HG03354 (cell line): Measurements from ENCODE around the gene ITGB3.

Experiments used
- ATAC-seq: cut with Tn5 transposase; IDR thresholded peaks from one replicate; pipeline ENCODE4 v1.9.1; 2021; ENCODE audit warnings: mild to moderate bottlenecking; ENCODE audit not compliant: unreplicated experiment, poor library complexity, severe bottlenecking

ITGB3 gene

GRCh38 chr17:47320879-47321502 lies 67.4 kb downstream of the ITGB3 start:
- ATAC-seq: no peak

GRCh38 chr17:47323382-47324223 lies 70.0 kb downstream of the ITGB3 start, which contains the start of gene EFCAB13:
Gene EFCAB13, plus strand, starts transcription at chr17:47323955. Its CDS starts 4,399 bp downstream, at chr17:47328354.
- peak; percentile 79 for ATAC-seq

- peak; percentile 52 for ATAC-seq
These were observed 70.8 kb downstream of the ITGB3 start for GRCh38 chr17:47324224-47325020.

GRCh38 chr17:47325176-47325575 lies 71.5 kb downstream of the ITGB3 start:
- ATAC-seq: no peak

GRCh38 chr17:47330548-47330947 lies 76.9 kb downstream of the ITGB3 start:
- ATAC-seq: no peak

- ATAC-seq: no peak
These were observed 78.7 kb downstream of the ITGB3 start for GRCh38 chr17:47332287-47332686.

GRCh38 chr17:47335101-47335936 lies 81.7 kb downstream of the ITGB3 start:
- ATAC-seq: no peak

GRCh38 chr17:47338026-47338425 lies 84.4 kb downstream of the ITGB3 start:
- ATAC-seq: no peak

- no peak for ATAC-seq
These were observed 99.2 kb downstream of the ITGB3 start for GRCh38 chr17:47352848-47353247.

GRCh38 chr17:47358652-47359051 lies 105.0 kb downstream of the ITGB3 start:
- no peak for ATAC-seq
